PC-3 (cell line): ENCODE data around the gene NR1I3.

Experiments used
- EZH2 ChIP-seq: fragments of 300-600 bp; sonication (generic); IDR thresholded peaks from one replicate; pipeline ENCODE4 v1.6.1; 2017; ENCODE audit warnings: antibody characterized with exemption, mild to moderate bottlenecking, low read length; ENCODE audit not compliant: unreplicated experiment
- EZH2phosphoT487 ChIP-seq: fragments of 300-600 bp; sonication (generic); IDR thresholded peaks from 2 replicates; pipeline ENCODE4 v1.6.1; 2018; ENCODE audit warnings: mild to moderate bottlenecking, antibody characterized with exemption, low read length, borderline replicate concordance
- TF ChIP-seq, protein P1 (sequence below): fragments of 300-600 bp; sonication (generic); conservative IDR thresholded peaks from 2 replicates; pipeline ENCODE4 v1.5.1; 2017; ENCODE audit warnings: antibody characterized with exemption, low read depth, mild to moderate bottlenecking, low read length

DNA sequence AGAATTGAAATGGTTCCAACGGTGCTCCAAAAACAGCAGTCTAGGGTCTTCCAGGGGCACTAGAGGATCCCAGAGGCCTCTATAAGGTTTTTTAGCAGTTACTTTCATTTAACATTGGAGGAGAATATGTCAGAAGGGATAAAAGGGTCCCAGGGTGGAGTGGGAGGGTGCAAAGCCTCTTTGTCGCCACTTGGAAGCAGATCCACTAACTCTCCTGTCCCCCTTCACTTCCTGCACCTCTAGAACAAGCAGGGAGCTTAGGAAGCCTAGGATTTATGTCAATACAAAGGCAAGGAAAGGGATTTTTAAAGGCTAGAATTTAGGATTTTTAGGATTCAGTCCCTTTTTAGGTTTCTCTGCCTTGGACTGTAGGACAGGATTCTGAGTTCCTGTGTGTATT is 28.8 kb upstream of the NR1I3 start:
- TF ChIP-seq, protein P1, sequence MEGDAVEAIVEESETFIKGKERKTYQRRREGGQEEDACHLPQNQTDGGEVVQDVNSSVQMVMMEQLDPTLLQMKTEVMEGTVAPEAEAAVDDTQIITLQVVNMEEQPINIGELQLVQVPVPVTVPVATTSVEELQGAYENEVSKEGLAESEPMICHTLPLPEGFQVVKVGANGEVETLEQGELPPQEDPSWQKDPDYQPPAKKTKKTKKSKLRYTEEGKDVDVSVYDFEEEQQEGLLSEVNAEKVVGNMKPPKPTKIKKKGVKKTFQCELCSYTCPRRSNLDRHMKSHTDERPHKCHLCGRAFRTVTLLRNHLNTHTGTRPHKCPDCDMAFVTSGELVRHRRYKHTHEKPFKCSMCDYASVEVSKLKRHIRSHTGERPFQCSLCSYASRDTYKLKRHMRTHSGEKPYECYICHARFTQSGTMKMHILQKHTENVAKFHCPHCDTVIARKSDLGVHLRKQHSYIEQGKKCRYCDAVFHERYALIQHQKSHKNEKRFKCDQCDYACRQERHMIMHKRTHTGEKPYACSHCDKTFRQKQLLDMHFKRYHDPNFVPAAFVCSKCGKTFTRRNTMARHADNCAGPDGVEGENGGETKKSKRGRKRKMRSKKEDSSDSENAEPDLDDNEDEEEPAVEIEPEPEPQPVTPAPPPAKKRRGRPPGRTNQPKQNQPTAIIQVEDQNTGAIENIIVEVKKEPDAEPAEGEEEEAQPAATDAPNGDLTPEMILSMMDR = no peak
- TF ChIP-seq EZH2 = no peak
- TF ChIP-seq EZH2phosphoT487 = no peak
